Ovary (tissue), 9 donors: ENCODE results near the gene IMMT. TPM values are rescaled to one million over a fixed set of nuclear protein-coding genes. Genes with fewer than 3 reads are reported as not detected.

Experiments used
- DNase-seq, 5 donors: peaks; one replicate each; pipeline ENCODE4 v3.0.0-alpha.2; 2019 to 2020
- H3K27ac ChIP-seq, 2 donors: fragments of 200-600 bp; one replicate each; pipeline versions ENCODE4 v1.5.1 to v1.8.0; 2019 to 2022
- H3K27me3 ChIP-seq: fragments of 200-600 bp; one replicate; pipeline ENCODE4 v1.8.0; 2022
- H3K36me3 ChIP-seq: fragments of 200-600 bp; sonication (generic); one replicate; pipeline ENCODE4 v1.5.1; 2019
- H3K4me1 ChIP-seq: one replicate; pipeline ENCODE4 v1.8.1; 2013; ENCODE audit warnings: mild to moderate bottlenecking, moderate library complexity; ENCODE audit not compliant: insufficient read depth
- H3K4me3 ChIP-seq: fragments of 200-600 bp; sonication (generic); one replicate; pipeline ENCODE4 v1.5.1; 2017
- H3K9me3 ChIP-seq, 2 donors: fragments of 200-600 bp in 1 of 2; sonication (generic) in 1 of 2; one replicate each; pipeline versions ENCODE4 v1.5.1 to v1.8.1; 2013 to 2019; ENCODE audit warnings: mild to moderate bottlenecking in 1 of 2, moderate library complexity in 1 of 2
- EP300 ChIP-seq: sonication (generic); formaldehyde crosslinking; IDR thresholded peaks from one replicate; pipeline ENCODE4 v1.6.1; 2017; ENCODE audit warnings: antibody characterized with exemption
- POLR2A ChIP-seq: fragments of 450-650 bp; IDR thresholded peaks from one replicate; pipeline ENCODE4 v1.6.1; 2017; ENCODE audit warnings: antibody characterized with exemption, mild to moderate bottlenecking, moderate library complexity
- WGBS, 3 donors: extraction: QIAGEN DNeasy Blood & Tissue Kit in 1 of 3; methylation state at CpG; one replicate each; pipeline versions ENCODE4 v1.1.5 to v1.1.7; 2013 to 2017; 5-methylcytosine and 5-hydroxymethylcytosine counted together
- intact Hi-C, 4 donors: fragments of 100-400 bp; cut with DNase I; formaldehyde crosslinking; loops; one replicate each; pipeline versions ENCODE4 v1.11.0 to v1.15.1; 2022 to 2023
- polyA plus RNA-seq, 2 donors: library from polyadenylated mRNA; stranded (reverse); fragments of 200-250 nt in 1 of 2; fragments of 350-450 nt in 1 of 2; fragmentation: Illumina TruSeq in 1 of 2; extraction: RNeasy Lipid Tissue Mini Kit (QIAGEN cat#74804) in 1 of 2; gene quantifications; one replicate each; pipeline ENCODE4 v1.2.3, GENCODE V29; 2013 to 2014
- total RNA-seq, 7 donors: library from RNA; depleted of rRNA in 2 of 7; stranded (reverse); fragments of >200 nt in 2 of 7; fragmentation: NEBNext Ultra II Directional in 3 of 7; extraction: Animal tissue kit (Norgen Biotek cat#: 25700) in 3 of 7; gene quantifications; one replicate each; pipeline versions ENCODE4 v1.1.0 to v1.2.4, GENCODE V29; 2016 to 2023
- TF ChIP-seq, protein P1 (sequence below), 3 donors: fragments of 450-650 bp in 2 of 3; fragments of 200-600 bp in 1 of 3; IDR thresholded peaks; one replicate each; pipeline versions ENCODE4 v1.5.1 to v1.8.0; 2016 to 2022; ENCODE audit warnings: antibody characterized with exemption in 3 of 3, mild to moderate bottlenecking in 1 of 3
- donor health status: DM: no; HTN: no; CAD: no; lungs with moderate emphysema.
- donor health status: DM: no; HTN: no; CAD: no.
- donor health status: Bipolar disorder and iron deficiency.
- donor health status: DM: yes; HTN: yes; CAD: no.
- donor health status: DM: no; HTN: no; CAD: no.
- donor health status: DM: yes; HTN: yes; CAD: no.

Gene IMMT
- total and polyA plus RNA-seq, 9 donors = 22.8 to 99.4 (median 48.4) TPM

DNA sequence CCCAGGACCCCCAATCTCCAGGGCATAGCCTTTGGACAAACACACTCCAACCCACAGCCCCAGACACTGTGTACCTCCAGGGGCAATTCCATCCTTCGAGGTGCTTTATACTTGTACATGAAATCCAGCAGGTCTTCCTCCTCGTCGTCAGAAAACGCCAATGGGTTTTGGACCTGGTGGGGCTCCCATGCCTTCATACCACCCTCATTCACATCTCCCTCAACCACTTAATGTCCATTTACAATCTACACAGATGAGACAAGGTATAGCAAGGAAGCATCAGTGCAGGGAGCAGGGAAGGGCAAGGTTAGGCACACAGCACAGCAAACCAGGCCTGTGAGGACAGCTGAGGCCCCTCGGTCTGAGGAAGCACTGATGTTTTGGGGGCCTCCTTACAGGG, 24.6 kb upstream of the IMMT start:
- Histone ChIP-seq H3K27ac (no peak overlapping the region), H3K9me3 (no peaks in the 10 kb centered on the region), H3K4me1 (peaks cover 7% of the 10 kb centered on the region), H3K4me3 (no peak overlapping the region), H3K36me3 (no peaks in the 10 kb centered on the region), H3K27me3 (no peaks in the 10 kb centered on the region)
- intact Hi-C loops = loop anchor here in 2 of 4 donors (5.0 to 10.0 kb wide), 2 partner anchors 145 to 152 kb away; no protein-coding TSS in a partner anchor
- no peak for DNase-seq
- TF ChIP-seq POLR2A (no peak), EP300 (no peak)
- TF ChIP-seq, protein P1, sequence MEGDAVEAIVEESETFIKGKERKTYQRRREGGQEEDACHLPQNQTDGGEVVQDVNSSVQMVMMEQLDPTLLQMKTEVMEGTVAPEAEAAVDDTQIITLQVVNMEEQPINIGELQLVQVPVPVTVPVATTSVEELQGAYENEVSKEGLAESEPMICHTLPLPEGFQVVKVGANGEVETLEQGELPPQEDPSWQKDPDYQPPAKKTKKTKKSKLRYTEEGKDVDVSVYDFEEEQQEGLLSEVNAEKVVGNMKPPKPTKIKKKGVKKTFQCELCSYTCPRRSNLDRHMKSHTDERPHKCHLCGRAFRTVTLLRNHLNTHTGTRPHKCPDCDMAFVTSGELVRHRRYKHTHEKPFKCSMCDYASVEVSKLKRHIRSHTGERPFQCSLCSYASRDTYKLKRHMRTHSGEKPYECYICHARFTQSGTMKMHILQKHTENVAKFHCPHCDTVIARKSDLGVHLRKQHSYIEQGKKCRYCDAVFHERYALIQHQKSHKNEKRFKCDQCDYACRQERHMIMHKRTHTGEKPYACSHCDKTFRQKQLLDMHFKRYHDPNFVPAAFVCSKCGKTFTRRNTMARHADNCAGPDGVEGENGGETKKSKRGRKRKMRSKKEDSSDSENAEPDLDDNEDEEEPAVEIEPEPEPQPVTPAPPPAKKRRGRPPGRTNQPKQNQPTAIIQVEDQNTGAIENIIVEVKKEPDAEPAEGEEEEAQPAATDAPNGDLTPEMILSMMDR (IDR thresholded peaks at IDR 0.05) = no peak
- WGBS, 3 donors = 74 to 94% (median 83%) methylated on average over 4 to 5 of the region's 5 CpGs

DNA sequence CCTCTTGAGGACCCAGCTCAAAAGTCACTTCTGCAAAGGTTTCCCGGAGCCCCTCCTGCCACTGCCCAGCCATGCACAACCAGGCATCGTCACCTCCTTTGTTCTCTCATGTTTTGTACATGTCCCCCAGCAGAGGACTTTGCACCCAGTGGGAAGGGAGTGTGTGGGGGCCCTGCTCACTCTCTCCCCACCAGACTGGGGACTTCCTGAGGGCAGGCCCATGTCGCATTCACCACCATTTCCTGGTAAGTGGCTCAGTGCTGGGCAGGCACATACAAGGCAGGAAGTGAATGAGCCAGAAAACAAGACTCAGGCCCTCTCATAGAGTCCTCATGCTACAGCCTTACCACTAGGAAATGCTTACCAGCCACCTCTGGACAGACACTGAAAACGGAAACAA, 22.9 kb upstream of the IMMT start:
- Histone ChIP-seq H3K36me3 (no peaks in the 10 kb centered on the region), H3K27ac (no peak overlapping the region), H3K4me3 (no peak overlapping the region), H3K9me3 (no peaks in the 10 kb centered on the region), H3K27me3 (no peaks in the 10 kb centered on the region), H3K4me1 (peaks cover 4% of the 10 kb centered on the region)
- TF ChIP-seq EP300 (no peak), POLR2A (no peak)
- TF ChIP-seq, protein P1 (IDR thresholded peaks at IDR 0.05) = no peak
- 92 to 97% (median 94%) methylated on average over 4 of the region's 4 CpGs for WGBS, 3 donors
- DNase-seq = no peak
- intact Hi-C loops = no loop called here

DNA sequence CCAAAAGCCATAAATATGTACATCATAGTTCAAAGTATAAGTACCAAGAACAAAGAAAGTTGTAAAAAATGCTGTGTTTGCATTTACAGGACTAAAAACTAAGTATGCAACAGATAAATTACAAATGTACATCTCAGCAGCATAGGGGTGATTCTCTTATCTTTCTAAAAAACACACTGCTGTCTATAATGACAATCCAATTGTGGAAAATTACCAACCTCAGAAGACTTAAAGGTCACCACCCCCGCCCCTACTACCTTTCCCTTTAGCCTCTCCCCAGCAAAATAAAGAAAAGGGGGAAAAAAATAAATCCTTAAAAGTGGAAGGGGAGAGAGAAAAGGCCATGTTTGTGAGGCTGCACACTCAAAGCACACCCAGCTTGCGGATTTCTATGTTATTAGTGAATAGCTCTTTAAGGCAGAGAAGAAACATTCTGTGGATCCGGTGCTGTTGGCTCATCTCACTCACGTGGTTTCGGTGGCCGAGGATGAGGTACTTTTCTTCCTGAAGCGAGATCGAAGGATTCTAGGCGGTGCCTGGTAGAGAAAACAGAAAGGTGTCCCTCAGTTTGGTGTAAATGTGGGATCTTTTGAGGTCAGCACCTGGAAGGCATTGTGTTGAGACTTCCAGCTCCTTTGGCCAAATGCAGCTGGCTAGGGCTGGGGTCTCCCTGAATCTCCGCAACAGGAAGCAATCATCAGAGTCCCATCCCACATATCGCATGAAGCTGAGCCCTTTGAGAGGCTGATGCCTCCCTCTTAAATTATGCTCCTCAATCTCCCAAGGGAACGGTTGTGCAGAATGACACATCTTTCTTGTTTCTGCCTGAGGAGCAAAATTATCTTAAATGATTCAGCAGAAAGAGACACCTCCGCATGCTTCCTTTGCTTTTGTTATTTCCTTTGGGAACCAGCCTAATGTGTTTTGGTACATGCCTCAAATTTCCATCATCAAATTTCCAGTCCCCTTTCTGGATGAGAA, 21.6 kb upstream of the IMMT start:
- peak overlapping the region; percentile 8 for H3K4me3 ChIP-seq
- no peaks in the 10 kb centered on the region for H3K27me3 ChIP-seq
- no peaks in the 10 kb centered on the region for H3K36me3 ChIP-seq
- no peaks in the 10 kb centered on the region for H3K4me1 ChIP-seq
- H3K27ac ChIP-seq = no peak overlapping the region
- intact Hi-C loops = no loop called here
- no peaks in the 10 kb centered on the region for H3K9me3 ChIP-seq
- TF ChIP-seq EP300 (no peak), POLR2A (no peak)
- TF ChIP-seq, protein P1 (IDR thresholded peaks at IDR 0.05) = no peak
- peak in 1 of 5 donors; percentile 26 for DNase-seq
- WGBS, 3 donors = 9 to 22% (median 11%) methylated on average over 13 of the region's 13 CpGs

DNA sequence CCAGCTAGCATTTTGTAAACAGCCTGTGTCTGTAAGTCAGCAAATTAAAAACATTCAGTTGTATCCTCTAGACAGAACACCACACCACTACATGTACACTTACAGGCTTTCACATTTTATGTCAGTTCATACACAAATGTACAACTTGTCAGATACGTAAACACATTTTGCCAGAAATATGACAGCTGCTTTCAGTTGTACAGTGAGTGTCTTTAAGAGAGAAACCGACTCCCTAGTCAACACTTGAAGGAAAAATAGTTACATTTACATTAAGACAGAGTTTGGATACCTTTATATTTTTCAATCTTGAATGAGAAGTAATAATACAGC, 19.2 kb upstream of the IMMT start:
- H3K27me3 ChIP-seq = no peaks in the 10 kb centered on the region
- no peak overlapping the region for H3K4me3 ChIP-seq
- 91 to 97% (median 93%) methylated on average over 2 of the region's 2 CpGs for WGBS, 3 donors
- H3K4me1 ChIP-seq = no peaks in the 10 kb centered on the region
- no peaks in the 10 kb centered on the region for H3K36me3 ChIP-seq
- intact Hi-C loops = no loop called here
- TF ChIP-seq POLR2A (no peak), EP300 (no peak)
- TF ChIP-seq, protein P1 (IDR thresholded peaks at IDR 0.05) = no peak
- H3K9me3 ChIP-seq = no peaks in the 10 kb centered on the region
- H3K27ac ChIP-seq = no peak overlapping the region
- DNase-seq = no peak
